ENCODE data around the gene LIN7B.
A peak's percentile ranks its signal among the peaks of the same experiment; 100 is the strongest.
"Not testable (repeated sequence)": the region's sequence is repeated elsewhere in the genome, so short reads cannot be mapped to it uniquely, and the experiment has no call there.

The LIN7B gene

GRCh38 chr19:49113762-49114629, at the start of gene LIN7B:
LIN7B (plus strand) TSS chr19:49114370; CDS start chr19:49114405, 35 bp downstream.
- no peak for DNase-seq

- DNase-seq, result no peak
These were observed 49.2 kb upstream of the LIN7B start, which contains the start of gene NTF4 for GRCh38 chr19:49064768-49065611. NTF4 (minus strand) TSS chr19:49064818; CDS start chr19:49061997, 2,821 bp downstream.

- DNase-seq, result no peak
These were observed 48.2 kb upstream of the LIN7B start for GRCh38 chr19:49065905-49066512.

DNA sequence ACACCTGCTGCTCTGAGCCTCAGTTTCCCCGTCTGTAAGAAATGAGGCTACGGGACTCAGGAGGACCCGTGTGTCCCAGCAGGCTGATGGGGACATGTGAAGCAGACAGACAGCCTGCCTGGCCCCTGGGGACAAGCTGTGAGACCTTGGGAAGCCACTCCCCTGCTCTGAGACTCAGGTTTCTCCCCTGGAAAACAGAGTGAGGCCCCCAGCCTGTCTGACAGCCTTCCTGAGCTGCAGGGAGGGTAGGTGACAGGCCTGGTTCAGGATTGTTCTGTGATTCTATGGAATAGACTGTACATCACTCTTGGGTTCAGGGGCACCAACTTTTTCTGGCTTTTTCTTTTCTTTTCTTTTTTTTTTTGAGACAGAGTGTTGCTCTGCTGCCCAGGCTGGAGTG, 46.6 kb upstream of the LIN7B start:
- no peak for DNase-seq

- no peak for DNase-seq
These were observed 45.1 kb upstream of the LIN7B start for GRCh38 chr19:49069026-49069425.

- DNase-seq, result no peak
These were observed 43.8 kb upstream of the LIN7B start for GRCh38 chr19:49070416-49070815.

- DNase-seq, result no peak
These were observed 42.2 kb upstream of the LIN7B start for GRCh38 chr19:49071860-49072547.

- DNase-seq, result no peak
These were observed 40.4 kb upstream of the LIN7B start for GRCh38 chr19:49073514-49074378.

GRCh38 chr19:49074869-49075268, 39.3 kb upstream of the LIN7B start:
- DNase-seq, result not testable (repeated sequence)

DNA sequence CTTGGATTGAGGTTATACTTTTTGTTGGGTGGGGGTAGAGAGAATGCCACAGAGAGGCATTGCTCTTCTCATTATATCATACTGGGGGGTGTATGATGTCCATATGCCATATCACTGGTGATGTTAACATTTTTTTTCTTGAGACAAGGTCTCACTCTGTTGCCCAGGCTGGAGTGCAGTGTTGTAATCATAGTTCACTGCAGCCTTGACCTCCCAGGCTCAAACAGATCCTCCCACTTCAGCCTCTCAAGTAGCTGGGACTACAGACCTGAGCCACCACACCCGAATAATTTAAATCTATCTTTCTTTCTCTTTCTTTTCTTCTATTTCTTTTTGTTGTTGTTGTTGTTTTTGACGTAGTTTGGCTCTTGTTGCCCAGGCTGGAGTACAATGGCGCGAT, 33.8 kb upstream of the LIN7B start:
- DNase-seq, result no peak

- DNase-seq, result no peak
These were observed 32.9 kb upstream of the LIN7B start for GRCh38 chr19:49081273-49081672.

DNA sequence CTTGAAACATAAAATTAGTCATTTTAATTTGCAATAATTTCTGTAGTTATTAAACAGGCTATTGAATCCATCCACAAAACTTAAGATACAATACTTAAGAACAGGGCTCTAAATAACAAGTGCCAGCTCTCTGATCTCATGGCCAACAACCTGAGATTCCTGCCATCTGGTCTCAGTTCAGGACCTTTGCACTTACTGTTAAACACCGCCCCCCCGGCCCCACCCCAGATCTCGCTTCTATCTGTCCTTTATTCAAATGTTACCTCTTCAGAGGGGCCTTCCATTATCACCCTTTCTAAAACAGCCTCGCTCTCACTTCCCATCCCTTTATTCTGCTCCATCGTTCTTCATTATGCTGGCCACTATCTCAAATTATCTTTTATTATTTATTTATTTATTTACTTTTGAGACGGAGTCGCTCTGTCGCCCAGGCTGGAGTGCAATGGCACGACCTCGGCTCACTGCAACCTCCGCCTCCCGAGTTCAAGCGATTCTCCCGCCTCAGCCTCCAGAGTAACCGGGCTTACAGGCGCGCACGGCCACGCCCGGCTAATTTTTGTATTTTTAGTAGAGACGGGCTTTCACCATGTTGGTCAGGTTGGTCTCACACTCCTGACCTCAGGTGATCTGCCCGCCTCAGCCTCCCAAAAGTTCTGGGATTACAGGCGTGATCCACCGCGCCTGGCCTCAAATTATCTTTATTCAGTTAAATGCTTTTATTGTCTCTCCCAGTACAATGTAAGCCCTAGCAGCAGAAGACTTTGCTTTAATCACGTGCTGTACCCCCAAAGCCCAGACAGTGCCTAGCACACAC, 29.8 kb upstream of the LIN7B start:
- no peak for DNase-seq

DNA sequence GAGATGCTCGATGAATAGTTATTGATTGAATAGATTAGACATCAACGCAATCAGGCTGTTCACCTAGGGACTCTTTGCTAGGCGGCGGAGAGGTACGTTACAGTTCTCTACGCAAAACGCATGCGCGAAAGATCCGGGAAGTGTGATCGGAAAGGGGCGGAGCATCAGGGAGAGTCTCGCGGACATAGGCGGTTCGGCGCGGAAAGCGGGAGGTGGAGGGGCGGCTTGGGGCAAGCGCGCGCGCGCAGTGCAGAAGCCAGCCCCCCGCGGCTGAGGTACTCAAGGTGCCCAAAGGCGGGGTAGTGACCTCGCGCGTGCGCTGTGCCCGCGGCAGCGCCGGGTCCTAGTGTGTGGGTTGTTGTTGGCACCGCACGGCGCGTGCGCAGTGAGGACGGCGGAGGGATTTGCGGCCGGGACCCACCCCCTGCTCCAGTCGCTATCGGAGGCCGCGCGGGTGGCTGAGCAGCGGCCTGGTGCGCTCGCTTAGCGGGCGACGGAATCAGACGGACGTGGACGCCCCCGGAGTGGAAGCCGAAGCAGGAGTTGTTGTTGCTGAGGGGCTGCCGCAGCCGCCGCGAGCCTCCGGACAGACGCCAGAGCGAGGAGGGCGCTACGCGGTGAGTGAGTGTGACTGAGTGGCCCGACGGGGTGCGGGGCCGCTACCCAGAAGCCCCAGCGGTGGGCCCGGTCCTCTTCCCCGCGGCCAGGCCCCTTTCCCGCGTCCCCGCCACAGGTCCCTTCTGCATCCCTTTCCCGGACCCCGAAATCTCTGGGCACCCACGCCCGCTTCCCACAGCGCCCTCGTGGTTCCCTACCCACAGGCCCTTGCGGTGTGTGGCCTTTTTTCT, 28.9 kb upstream of the LIN7B start, which contains the start of gene SNRNP70:
Gene SNRNP70, plus strand, starts transcription at position 432 of the 848 bp plus-strand sequence. CDS start 964 bp downstream, outside the sequence.
- DNase-seq, result peak; percentile 98

DNA sequence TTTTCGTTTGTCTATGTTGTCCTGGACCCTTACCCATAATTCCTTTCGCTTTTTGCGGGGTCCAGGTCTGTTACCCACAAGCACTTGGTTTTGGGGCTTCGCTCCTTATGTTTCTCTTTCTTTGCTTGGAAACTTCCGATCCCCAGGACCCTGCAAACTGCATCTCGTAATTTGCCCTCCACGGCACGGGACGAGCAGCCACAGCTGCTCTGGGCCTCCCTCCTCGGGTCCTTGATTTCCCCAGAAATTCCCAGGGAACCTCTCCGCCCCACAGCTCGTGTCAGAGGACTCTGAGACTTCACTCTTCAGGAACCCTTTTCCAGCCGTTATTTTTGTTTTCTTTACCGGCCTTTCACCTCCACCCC, 28.3 kb upstream of the LIN7B start:
- no peak for DNase-seq

DNA sequence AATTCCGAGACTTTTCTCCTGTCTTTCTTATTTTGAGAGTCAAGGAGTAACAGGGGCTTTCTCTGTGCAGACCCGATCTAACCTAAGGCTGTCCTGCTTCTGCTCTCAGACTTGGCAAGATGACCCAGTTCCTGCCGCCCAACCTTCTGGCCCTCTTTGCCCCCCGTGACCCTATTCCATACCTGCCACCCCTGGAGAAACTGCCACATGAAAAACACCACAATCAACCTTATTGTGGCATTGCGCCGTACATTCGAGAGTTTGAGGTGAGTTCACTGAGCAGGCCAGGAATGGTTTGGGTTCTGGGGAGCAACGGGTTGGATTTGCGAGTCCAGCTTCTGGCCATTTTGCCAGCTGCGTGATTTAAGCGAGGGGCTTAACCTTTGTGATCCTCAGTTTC, 27.9 kb upstream of the LIN7B start:
- DNase-seq, result no peak

DNA sequence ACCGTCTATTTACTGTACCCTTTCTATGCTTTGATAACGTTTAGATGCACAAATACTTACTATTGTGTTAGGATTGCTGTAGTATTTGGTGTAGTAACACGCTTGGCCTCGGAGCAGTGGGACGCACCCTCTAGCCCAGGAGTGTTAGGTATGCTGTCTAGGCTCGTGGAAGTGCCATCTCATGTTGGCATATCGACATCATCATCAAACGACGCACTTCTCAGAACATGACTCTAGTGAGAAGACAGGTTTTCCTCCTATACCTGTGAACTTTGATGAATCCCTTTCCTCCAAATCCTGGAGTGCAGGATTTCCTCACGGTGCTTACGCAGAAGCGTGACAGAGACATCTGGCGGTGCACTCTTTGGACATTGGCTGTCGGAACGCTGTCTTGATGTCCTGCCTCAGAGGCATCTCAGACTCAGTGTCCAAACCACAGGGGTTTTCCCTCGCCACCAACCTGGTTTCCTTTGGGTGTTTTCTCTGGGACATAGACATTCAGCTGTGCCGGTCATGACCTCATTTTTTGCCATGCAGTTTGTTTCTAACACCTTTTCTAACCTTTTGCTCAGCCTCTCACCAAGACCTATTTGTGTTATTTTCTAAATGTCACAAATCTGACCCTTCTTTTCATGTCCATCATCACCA, 22.7 kb upstream of the LIN7B start:
- no peak for DNase-seq

DNA sequence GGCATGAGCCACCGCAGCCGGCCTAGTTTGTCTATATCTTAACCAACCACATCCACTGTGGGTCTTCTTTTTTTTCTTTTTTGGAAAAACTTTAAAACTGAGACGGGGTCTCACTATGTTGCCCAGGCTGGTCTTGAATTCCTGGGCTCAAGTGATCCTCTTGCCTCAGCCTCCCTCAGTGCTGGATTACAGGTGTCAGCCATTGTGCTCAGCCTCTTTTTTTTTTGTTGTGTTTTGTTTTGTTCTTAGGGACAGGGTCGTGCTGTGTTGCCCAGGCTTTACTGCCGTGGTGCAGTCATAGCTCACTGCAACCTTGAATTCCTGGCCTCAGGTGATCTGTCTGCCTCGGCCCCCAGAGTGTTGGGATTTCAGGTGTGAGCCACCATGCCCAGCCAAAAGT, 21.5 kb upstream of the LIN7B start:
- no peak for DNase-seq

- no peak for DNase-seq
These were observed 19.4 kb upstream of the LIN7B start for GRCh38 chr19:49094505-49095482.

Measured in NCI-H187 treated with DMSO at 0.1 percent for 48 hours (cell line).